AG09319 (cell line): ENCODE data around the gene ARF6.

Experiments
- DNase-seq: peaks from one replicate; pipeline ENCODE4 v3.0.0-alpha.2; 2010; ENCODE audit warnings: low read depth; ENCODE audit errors: extremely low read depth
- CTCF ChIP-seq: IDR thresholded peaks from 2 replicates; pipeline ENCODE4 v1.5.1; 2011; ENCODE audit warnings: low read depth, mild to moderate bottlenecking, inconsistent platforms, low read length, moderate library complexity

ARF6 gene

GRCh38 chr14:49924852-49925251 lies 32.0 kb downstream of the ARF6 start:
- DNase-seq, result no peak
- no peak for TF ChIP-seq CTCF

- TF ChIP-seq CTCF, result no peak
- no peak for DNase-seq
Observed at GRCh38 chr14:49926803-49927202, 33.9 kb downstream of the ARF6 start.

GRCh38 chr14:49928015-49928414 lies 35.1 kb downstream of the ARF6 start:
- DNase-seq, result no peak
- no peak for TF ChIP-seq CTCF

- TF ChIP-seq CTCF, result no peak
- DNase-seq, result no peak
Observed at GRCh38 chr14:49930720-49931119, 37.8 kb downstream of the ARF6 start.

GRCh38 chr14:49931523-49931922 lies 38.6 kb downstream of the ARF6 start:
- TF ChIP-seq CTCF, result no peak
- no peak for DNase-seq

- TF ChIP-seq CTCF, result no peak
- DNase-seq, result no peak
Observed at GRCh38 chr14:49933128-49933527, 40.2 kb downstream of the ARF6 start.

- TF ChIP-seq CTCF, result no peak
- DNase-seq, result no peak
Observed at GRCh38 chr14:49933704-49934103, 40.8 kb downstream of the ARF6 start.
